Measurements from ENCODE around the gene OR4K5.

Gene OR4K5

GRCh38 chr14:19930617-19931016 lies 10.2 kb downstream of the OR4K5 start, which contains the start of gene OR4K1:
Gene OR4K1 (plus strand): TSS chr14:19930917. CDS start chr14:19935667, 4,750 bp downstream.
- H3K27me3 ChIP-seq (ENCODE audit: insufficient read depth, low read length), result no peaks in the 10 kb centered on the region
- H2AFZ ChIP-seq (ENCODE audit: insufficient read depth, low read length, poor library complexity), result no peak within 1 kb of the TSS
- H4K12ac ChIP-seq (ENCODE audit: low read depth, low read length), result no peak within 1 kb of the TSS
- H3K27ac ChIP-seq (ENCODE audit: low read depth, low read length), result no peak within 1 kb of the TSS
- no peak within 1 kb of the TSS for H2BK120ac ChIP-seq (ENCODE audit: insufficient read depth, low read length, poor library complexity)
- H3K9ac ChIP-seq (ENCODE audit: low read length), result no peak within 1 kb of the TSS
- H3K79me1 ChIP-seq (ENCODE audit: low read length), result no peaks in the 10 kb centered on the region
- no peak within 1 kb of the TSS for H3K23ac ChIP-seq (ENCODE audit: low read length)
- H3K4ac ChIP-seq (ENCODE audit: low read depth, low read length), result no peak within 1 kb of the TSS
- H2BK5ac ChIP-seq (ENCODE audit: low read depth, low read length, poor library complexity), result no peak within 1 kb of the TSS
- no peak within 1 kb of the TSS for H3K4me2 ChIP-seq (ENCODE audit: low read length)
- DNase-seq, result no peak
- H3K36me3 ChIP-seq (ENCODE audit: control insufficient read depth in 1 of 2, insufficient read depth in 2 of 2, low read length in 2 of 2), result no peaks in the 10 kb centered on the region
- H4K91ac ChIP-seq (ENCODE audit: low read depth, low read length), result no peak within 1 kb of the TSS
- H3K14ac ChIP-seq (ENCODE audit: low read length), result no peak within 1 kb of the TSS
- no peaks in the 10 kb centered on the region for H3K4me1 ChIP-seq (ENCODE audit: control insufficient read depth in 1 of 2, insufficient read depth in 2 of 2, low read length in 2 of 2)
- H2AK5ac ChIP-seq (ENCODE audit: low read length), result no peak within 1 kb of the TSS
- no peak within 1 kb of the TSS for H3K4me3 ChIP-seq (ENCODE audit: low read depth, low read length)
- no peaks in the 10 kb centered on the region for H3K79me2 ChIP-seq (ENCODE audit: control insufficient read depth, insufficient read depth, low read length, poor library complexity)
- H3K9me3 ChIP-seq (ENCODE audit: insufficient read depth, low read depth, low read length), result peaks cover 2% of the 10 kb centered on the region
- H3K18ac ChIP-seq (ENCODE audit: low read length), result no peak within 1 kb of the TSS
- H4K8ac ChIP-seq (ENCODE audit: low read depth, low read length), result no peak within 1 kb of the TSS
- no peak within 1 kb of the TSS for H2BK12ac ChIP-seq (ENCODE audit: low read length)
- no CpG with 5 or more reads among the region's 3 CpGs for whole genome bisulfite sequencing (ENCODE audit: extremely low coverage, insufficient coverage, insufficient read length)

- H3K79me2 ChIP-seq (ENCODE audit: control insufficient read depth, insufficient read depth, low read length, poor library complexity), result no peaks in the 10 kb centered on the region
- H3K9ac ChIP-seq (ENCODE audit: low read length), result no peak overlapping the region
- H2AK5ac ChIP-seq (ENCODE audit: low read length), result no peak overlapping the region
- no peaks in the 10 kb centered on the region for H3K79me1 ChIP-seq (ENCODE audit: low read length)
- no peak overlapping the region for H3K4me2 ChIP-seq (ENCODE audit: low read length)
- H3K18ac ChIP-seq (ENCODE audit: low read length), result no peak overlapping the region
- no peak overlapping the region for H2AFZ ChIP-seq (ENCODE audit: insufficient read depth, low read length, poor library complexity)
- no peak overlapping the region for H3K27ac ChIP-seq (ENCODE audit: low read depth, low read length)
- H2BK12ac ChIP-seq (ENCODE audit: low read length), result no peak overlapping the region
- H3K4me3 ChIP-seq (ENCODE audit: low read depth, low read length), result no peak overlapping the region
- no peak overlapping the region for H4K91ac ChIP-seq (ENCODE audit: low read depth, low read length)
- H3K4me1 ChIP-seq (ENCODE audit: control insufficient read depth in 1 of 2, insufficient read depth in 2 of 2, low read length in 2 of 2), result no peaks in the 10 kb centered on the region
- H3K9me3 ChIP-seq (ENCODE audit: insufficient read depth, low read depth, low read length), result peaks cover 6% of the 10 kb centered on the region
- no peak overlapping the region for H2BK120ac ChIP-seq (ENCODE audit: insufficient read depth, low read length, poor library complexity)
- H3K14ac ChIP-seq (ENCODE audit: low read length), result no peak overlapping the region
- no peak overlapping the region for H4K8ac ChIP-seq (ENCODE audit: low read depth, low read length)
- no peak for DNase-seq
- H3K36me3 ChIP-seq (ENCODE audit: control insufficient read depth in 1 of 2, insufficient read depth in 2 of 2, low read length in 2 of 2), result no peaks in the 10 kb centered on the region
- no peak overlapping the region for H2BK5ac ChIP-seq (ENCODE audit: low read depth, low read length, poor library complexity)
- H3K23ac ChIP-seq (ENCODE audit: low read length), result no peak overlapping the region
- no peak overlapping the region for H3K4ac ChIP-seq (ENCODE audit: low read depth, low read length)
- no peak overlapping the region for H4K12ac ChIP-seq (ENCODE audit: low read depth, low read length)
- H3K27me3 ChIP-seq (ENCODE audit: insufficient read depth, low read length), result no peaks in the 10 kb centered on the region
- no CpG with 5 or more reads among the region's 1 CpG for WGBS (ENCODE audit: extremely low coverage, insufficient coverage, insufficient read length)
Measured at GRCh38 chr14:19941668-19942067, 21.3 kb downstream of the OR4K5 start.

DNA sequence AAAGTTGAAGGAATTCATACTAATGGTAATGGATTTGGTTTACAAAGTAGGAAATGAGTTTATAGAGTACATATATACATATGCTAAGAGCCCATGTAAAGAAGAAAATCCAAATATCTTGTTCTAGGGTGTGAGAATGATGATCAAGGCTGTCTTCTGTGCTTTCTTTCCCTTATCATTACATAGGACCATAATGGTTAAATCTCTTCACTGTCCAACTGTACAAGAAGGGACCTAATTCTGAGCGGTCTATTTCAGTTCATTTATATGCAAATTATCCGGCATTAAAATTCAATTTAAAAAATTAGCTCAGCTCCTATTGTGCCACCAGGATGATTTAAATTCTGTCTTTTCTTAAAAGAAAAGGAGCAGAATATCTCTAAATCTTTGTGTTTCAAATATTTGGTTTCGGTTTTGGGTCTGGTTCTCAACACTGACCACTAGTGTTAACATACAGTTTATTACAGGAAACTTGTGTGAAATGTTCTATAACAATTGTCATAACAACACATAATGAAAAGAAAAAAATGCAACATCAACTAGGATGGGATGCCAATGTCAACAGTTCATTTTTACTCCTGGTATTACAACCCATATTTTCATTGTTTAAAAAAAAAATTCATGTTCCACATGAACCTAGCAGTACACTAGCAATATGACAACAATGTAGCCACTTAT lies 27.1 kb downstream of the OR4K5 start:
- H4K91ac ChIP-seq (ENCODE audit: low read depth, low read length), result no peak overlapping the region
- no peaks in the 10 kb centered on the region for H3K36me3 ChIP-seq (ENCODE audit: control insufficient read depth in 1 of 2, insufficient read depth in 2 of 2, low read length in 2 of 2)
- H4K8ac ChIP-seq (ENCODE audit: low read depth, low read length), result no peak overlapping the region
- no peaks in the 10 kb centered on the region for H3K79me1 ChIP-seq (ENCODE audit: low read length)
- H2BK120ac ChIP-seq (ENCODE audit: insufficient read depth, low read length, poor library complexity), result no peak overlapping the region
- no peak overlapping the region for H3K4me3 ChIP-seq (ENCODE audit: low read depth, low read length)
- H3K4ac ChIP-seq (ENCODE audit: low read depth, low read length), result no peak overlapping the region
- H2BK5ac ChIP-seq (ENCODE audit: low read depth, low read length, poor library complexity), result no peak overlapping the region
- no peaks in the 10 kb centered on the region for H3K9me3 ChIP-seq (ENCODE audit: insufficient read depth, low read depth, low read length)
- no peaks in the 10 kb centered on the region for H3K4me1 ChIP-seq (ENCODE audit: control insufficient read depth in 1 of 2, insufficient read depth in 2 of 2, low read length in 2 of 2)
- no peak overlapping the region for H3K14ac ChIP-seq (ENCODE audit: low read length)
- no peak overlapping the region for H3K23ac ChIP-seq (ENCODE audit: low read length)
- H2BK12ac ChIP-seq (ENCODE audit: low read length), result no peak overlapping the region
- H3K9ac ChIP-seq (ENCODE audit: low read length), result no peak overlapping the region
- H4K12ac ChIP-seq (ENCODE audit: low read depth, low read length), result no peak overlapping the region
- H3K4me2 ChIP-seq (ENCODE audit: low read length), result no peak overlapping the region
- no CpG with 5 or more reads among the region's 3 CpGs for WGBS (ENCODE audit: extremely low coverage, insufficient coverage, insufficient read length)
- no peak overlapping the region for H2AK5ac ChIP-seq (ENCODE audit: low read length)
- H3K79me2 ChIP-seq (ENCODE audit: control insufficient read depth, insufficient read depth, low read length, poor library complexity), result no peaks in the 10 kb centered on the region
- H3K27me3 ChIP-seq (ENCODE audit: insufficient read depth, low read length), result no peaks in the 10 kb centered on the region
- no peak overlapping the region for H2AFZ ChIP-seq (ENCODE audit: insufficient read depth, low read length, poor library complexity)
- H3K27ac ChIP-seq (ENCODE audit: low read depth, low read length), result no peak overlapping the region
- DNase-seq, result peak in 1 of 2 donors; percentile 42
- H3K18ac ChIP-seq (ENCODE audit: low read length), result no peak overlapping the region

- no peak overlapping the region for H2AFZ ChIP-seq (ENCODE audit: insufficient read depth, low read length, poor library complexity)
- H3K27me3 ChIP-seq (ENCODE audit: insufficient read depth, low read length), result no peaks in the 10 kb centered on the region
- H3K18ac ChIP-seq (ENCODE audit: low read length), result no peak overlapping the region
- H4K91ac ChIP-seq (ENCODE audit: low read depth, low read length), result no peak overlapping the region
- no peaks in the 10 kb centered on the region for H3K36me3 ChIP-seq (ENCODE audit: control insufficient read depth in 1 of 2, insufficient read depth in 2 of 2, low read length in 2 of 2)
- no peak overlapping the region for H3K9ac ChIP-seq (ENCODE audit: low read length)
- no peak overlapping the region for H2BK120ac ChIP-seq (ENCODE audit: insufficient read depth, low read length, poor library complexity)
- WGBS (ENCODE audit: extremely low coverage, insufficient coverage, insufficient read length), result 100% methylated on average over 1 of the region's 2 CpGs
- H3K23ac ChIP-seq (ENCODE audit: low read length), result no peak overlapping the region
- no peaks in the 10 kb centered on the region for H3K4me1 ChIP-seq (ENCODE audit: control insufficient read depth in 1 of 2, insufficient read depth in 2 of 2, low read length in 2 of 2)
- no peaks in the 10 kb centered on the region for H3K79me2 ChIP-seq (ENCODE audit: control insufficient read depth, insufficient read depth, low read length, poor library complexity)
- H2BK5ac ChIP-seq (ENCODE audit: low read depth, low read length, poor library complexity), result no peak overlapping the region
- H3K79me1 ChIP-seq (ENCODE audit: low read length), result no peaks in the 10 kb centered on the region
- no peak overlapping the region for H3K4ac ChIP-seq (ENCODE audit: low read depth, low read length)
- no peaks in the 10 kb centered on the region for H3K9me3 ChIP-seq (ENCODE audit: insufficient read depth, low read depth, low read length)
- no peak overlapping the region for H3K4me3 ChIP-seq (ENCODE audit: low read depth, low read length)
- DNase-seq, result no peak
- H2AK5ac ChIP-seq (ENCODE audit: low read length), result no peak overlapping the region
- no peak overlapping the region for H2BK12ac ChIP-seq (ENCODE audit: low read length)
- H3K4me2 ChIP-seq (ENCODE audit: low read length), result no peak overlapping the region
- H4K12ac ChIP-seq (ENCODE audit: low read depth, low read length), result no peak overlapping the region
- no peak overlapping the region for H3K14ac ChIP-seq (ENCODE audit: low read length)
- no peak overlapping the region for H4K8ac ChIP-seq (ENCODE audit: low read depth, low read length)
- no peak overlapping the region for H3K27ac ChIP-seq (ENCODE audit: low read depth, low read length)
Measured at GRCh38 chr14:19949218-19949617, 28.8 kb downstream of the OR4K5 start.

Data from trophoblast cell (in vitro differentiated cells and primary cell).